Measurements from ENCODE around the gene MRPL53. TPM values are rescaled to one million over a fixed set of nuclear protein-coding genes. Genes with fewer than 3 reads are reported as not detected.

The MRPL53 gene
- total and polyA plus RNA-seq, 2 of the 13 experiments (the other 11 are each of a cell fraction or from before 2014, with no cell fraction given), result 34.3 to 51.9 TPM

DNA sequence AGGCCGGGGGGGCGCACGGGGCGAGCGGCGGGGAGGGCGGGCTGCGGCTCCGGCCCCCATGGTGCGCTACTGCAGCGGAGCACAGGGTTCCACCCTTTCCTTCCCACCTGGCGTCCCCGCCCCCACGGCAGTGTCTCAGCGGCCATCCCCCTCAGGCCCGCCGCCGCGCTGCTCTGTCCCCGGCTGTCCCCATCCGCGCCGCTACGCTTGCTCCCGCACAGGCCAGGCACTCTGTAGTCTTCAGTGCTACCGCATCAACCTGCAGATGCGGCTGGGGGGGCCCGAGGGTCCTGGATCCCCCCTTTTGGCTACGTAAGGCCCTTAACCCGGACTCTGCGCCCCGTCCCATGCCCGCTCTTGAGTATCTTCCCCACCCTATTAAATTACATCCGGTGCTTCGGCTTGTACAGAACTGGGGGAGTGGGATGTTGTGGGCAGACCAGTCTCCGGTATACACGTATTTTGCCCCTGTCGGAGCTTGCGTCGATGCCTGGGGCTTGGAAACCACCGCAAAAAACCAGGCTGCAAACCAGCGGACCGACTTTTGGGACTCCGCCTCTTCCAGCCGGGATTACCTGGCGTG, 14.8 kb downstream of the MRPL53 start (continued):
- TF ChIP-seq AGO1 (IDR thresholded peaks at IDR 0.05; ENCODE audit: low read depth, low read length, poor library complexity, severe bottlenecking) (no peak), PRMT3 (CRISPR knock-in tag; IDR thresholded peaks at IDR 0.05; ENCODE audit: borderline replicate concordance, low read depth) (no peak; the same call in 1 of the 2 replicates), ZBTB7A (CRISPR knock-in tag; IDR thresholded peaks at IDR 0.05) (no peak), ZNF160 (CRISPR knock-in tag; IDR thresholded peaks at IDR 0.05) (no peak), ZNF382 (CRISPR knock-in tag; IDR thresholded peaks at IDR 0.05; ENCODE audit: borderline replicate concordance) (no peak), NFE2L2 (IDR thresholded peaks at IDR 0.05; ENCODE audit: low read length) (no peak), ETV6 (CRISPR knock-in tag; conservative IDR thresholded peaks at IDR 0.05) (0 out of 2 replicates have a peak, but pooled peaks have one; percentile 16), TOE1 (CRISPR knock-in tag; IDR thresholded peaks at IDR 0.05) (no peak), HDAC2 (CRISPR knock-in tag; IDR thresholded peaks at IDR 0.05) (no peak), ZNF850 (CRISPR knock-in tag; conservative IDR thresholded peaks at IDR 0.05) (no peak), PREB (CRISPR knock-in tag; IDR thresholded peaks at IDR 0.05) (peak; percentile 31; the same call in 1 of the 2 replicates), TEF (CRISPR knock-in tag; IDR thresholded peaks at IDR 0.05) (no peak), HIVEP1 (CRISPR knock-in tag; IDR thresholded peaks at IDR 0.05) (peak; percentile 87), ERF (CRISPR knock-in tag; IDR thresholded peaks at IDR 0.05) (no peak), NRL (CRISPR knock-in tag; IDR thresholded peaks at IDR 0.05; ENCODE audit: borderline replicate concordance) (peak; percentile 73; the same call in 1 of the 2 replicates), GTF2F1 (IDR thresholded peaks at IDR 0.05; ENCODE audit: low read length) (no peak), ZNF484 (CRISPR knock-in tag; IDR thresholded peaks at IDR 0.05; ENCODE audit: borderline replicate concordance, low read depth) (0 out of 2 replicates have a peak, but pooled peaks have one; percentile 75), ZXDC (CRISPR knock-in tag; IDR thresholded peaks at IDR 0.05) (no peak), RCOR2 (CRISPR knock-in tag; IDR thresholded peaks at IDR 0.05) (no peak), ZNF619 (CRISPR knock-in tag; IDR thresholded peaks at IDR 0.05) (no peak)
- TF ChIP-seq, protein P1, sequence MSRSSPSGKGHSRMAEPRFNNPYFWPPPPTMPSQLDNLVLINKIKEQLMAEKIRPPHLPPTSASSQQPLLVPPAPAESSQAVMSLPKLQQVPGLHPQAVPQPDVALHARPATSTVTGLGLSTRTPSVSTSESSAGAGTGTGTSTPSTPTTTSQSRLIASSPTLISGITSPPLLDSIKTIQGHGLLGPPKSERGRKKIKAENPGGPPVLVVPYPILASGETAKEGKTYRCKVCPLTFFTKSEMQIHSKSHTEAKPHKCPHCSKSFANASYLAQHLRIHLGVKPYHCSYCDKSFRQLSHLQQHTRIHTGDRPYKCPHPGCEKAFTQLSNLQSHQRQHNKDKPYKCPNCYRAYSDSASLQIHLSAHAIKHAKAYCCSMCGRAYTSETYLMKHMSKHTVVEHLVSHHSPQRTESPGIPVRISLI (CRISPR knock-in tag; IDR thresholded peaks at IDR 0.05; ENCODE audit: borderline replicate concordance), result peak; percentile 47; the same call in 1 of the 2 replicates
- TF ChIP-seq, protein P2, sequence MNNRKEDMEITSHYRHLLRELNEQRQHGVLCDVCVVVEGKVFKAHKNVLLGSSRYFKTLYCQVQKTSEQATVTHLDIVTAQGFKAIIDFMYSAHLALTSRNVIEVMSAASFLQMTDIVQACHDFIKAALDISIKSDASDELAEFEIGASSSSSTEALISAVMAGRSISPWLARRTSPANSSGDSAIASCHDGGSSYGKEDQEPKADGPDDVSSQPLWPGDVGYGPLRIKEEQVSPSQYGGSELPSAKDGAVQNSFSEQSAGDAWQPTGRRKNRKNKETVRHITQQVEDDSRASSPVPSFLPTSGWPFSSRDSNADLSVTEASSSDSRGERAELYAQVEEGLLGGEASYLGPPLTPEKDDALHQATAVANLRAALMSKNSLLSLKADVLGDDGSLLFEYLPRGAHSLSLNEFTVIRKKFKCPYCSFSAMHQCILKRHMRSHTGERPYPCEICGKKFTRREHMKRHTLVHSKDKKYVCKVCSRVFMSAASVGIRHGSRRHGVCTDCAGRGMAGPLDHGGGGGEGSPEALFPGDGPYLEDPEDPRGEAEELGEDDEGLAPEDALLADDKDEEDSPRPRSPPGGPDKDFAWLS (CRISPR knock-in tag; IDR thresholded peaks at IDR 0.05; ENCODE audit: borderline replicate concordance), result no peak
- TF ChIP-seq, protein P3, sequence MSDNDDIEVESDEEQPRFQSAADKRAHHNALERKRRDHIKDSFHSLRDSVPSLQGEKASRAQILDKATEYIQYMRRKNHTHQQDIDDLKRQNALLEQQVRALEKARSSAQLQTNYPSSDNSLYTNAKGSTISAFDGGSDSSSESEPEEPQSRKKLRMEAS (IDR thresholded peaks at IDR 0.05), result peak; percentile 51; the same call in 1 of the 2 replicates

All from HepG2 (cell line).